K562 (cell line): Measurements from ENCODE around the gene ABHD16A. TPM values are rescaled to one million over a fixed set of nuclear protein-coding genes. Genes with fewer than 3 reads are reported as not detected.

Source experiments
- ARID2 ChIP-seq: fragments of 450-650 bp; IDR thresholded peaks from 2 replicates; pipeline ENCODE4 v1.6.1; 2017; ENCODE audit warnings: antibody characterized with exemption, mild to moderate bottlenecking
- BCL6 ChIP-seq: fragments of 250-450 bp; sonication (Bioruptor Pico); IDR thresholded peaks from 2 replicates; pipeline ENCODE4 v1.4.0; 2020
- CBFA2T2 ChIP-seq: fragments of 450-650 bp; conservative IDR thresholded peaks from 2 replicates; pipeline ENCODE4 v1.6.1; 2017; ENCODE audit warnings: mild to moderate bottlenecking
- GTF2B ChIP-seq: IDR thresholded peaks from 2 replicates; pipeline ENCODE4 v1.6.1; 2011; ENCODE audit not compliant: insufficient read length; ENCODE audit errors: extremely low read depth
- HLTF ChIP-seq: fragments of 450-650 bp; IDR thresholded peaks from 2 replicates; pipeline ENCODE4 v1.6.1; 2016
- IRF1 ChIP-seq: sonication (generic); formaldehyde crosslinking; IDR thresholded peaks from 2 replicates; pipeline ENCODE4 v1.8.0; 2022; ENCODE audit warnings: missing genetic modification reagents, mild to moderate bottlenecking, borderline replicate concordance
- KDM1A ChIP-seq, 2 experiments: fragments of 450-650 bp; IDR thresholded peaks; 2 replicates each; pipeline ENCODE4 v1.6.1; 2016; ENCODE audit warnings: mild to moderate bottlenecking in 2 of 2
- KLF13 ChIP-seq: fragments of 450-650 bp; IDR thresholded peaks from 2 replicates; pipeline ENCODE4 v1.6.1; 2016; ENCODE audit warnings: missing genetic modification characterization, low read depth, mild to moderate bottlenecking, missing compliant biosample characterization, moderate library complexity, borderline replicate concordance
- NR3C1 ChIP-seq: sonication (generic); formaldehyde crosslinking; IDR thresholded peaks from 2 replicates; pipeline ENCODE4 v1.8.1; 2022; ENCODE audit warnings: missing genetic modification reagents
- PHTF2 ChIP-seq: fragments of 250-450 bp; sonication (Bioruptor Pico); IDR thresholded peaks from 2 replicates; pipeline ENCODE4 v1.5.0; 2021; ENCODE audit warnings: mild to moderate bottlenecking
- SLC30A9 ChIP-seq: fragments of 250-450 bp; sonication (Bioruptor Pico); IDR thresholded peaks from 2 replicates; pipeline ENCODE4 v1.8.0; 2022; ENCODE audit warnings: mild to moderate bottlenecking, moderate library complexity
- SMARCA4 ChIP-seq: fragments of 450-650 bp; IDR thresholded peaks from 2 replicates; pipeline ENCODE4 v1.6.1; 2016
- ZFP1 ChIP-seq: fragments of 450-650 bp; formaldehyde crosslinking; IDR thresholded peaks from 2 replicates; pipeline ENCODE4 v1.4.0; 2020; ENCODE audit warnings: mild to moderate bottlenecking, mixed read lengths
- ZKSCAN8 ChIP-seq: fragments of 200-800 bp; sonication (Bioruptor generic); IDR thresholded peaks from 2 replicates; pipeline ENCODE4 v1.6.1; 2016; ENCODE audit warnings: missing genetic modification characterization, missing compliant biosample characterization
- ZNF232 ChIP-seq: sonication (generic); formaldehyde crosslinking; IDR thresholded peaks from 2 replicates; pipeline ENCODE4 v1.8.0; 2022; ENCODE audit warnings: mild to moderate bottlenecking, missing genetic modification reagents
- ZNF274 ChIP-seq: IDR thresholded peaks from 2 replicates; pipeline ENCODE4 v1.6.1; 2011; ENCODE audit warnings: low read depth, mild to moderate bottlenecking, low read length, moderate library complexity, borderline replicate concordance
- ZNF280A ChIP-seq: fragments of 450-650 bp; IDR thresholded peaks from 2 replicates; pipeline ENCODE4 v1.6.1; 2018; ENCODE audit warnings: mild to moderate bottlenecking, low read depth; ENCODE audit not compliant: partially characterized antibody
- ZNF280B ChIP-seq: fragments of 250-450 bp; sonication (Bioruptor Pico); IDR thresholded peaks from 2 replicates; pipeline ENCODE4 v1.5.1; 2021; ENCODE audit warnings: mild to moderate bottlenecking
- ZNF282 ChIP-seq: sonication (generic); formaldehyde crosslinking; IDR thresholded peaks from 2 replicates; pipeline ENCODE4 v1.8.1; 2023; ENCODE audit warnings: missing genetic modification reagents
- ZNF609 ChIP-seq: sonication (generic); formaldehyde crosslinking; IDR thresholded peaks from 2 replicates; pipeline ENCODE4 v1.8.1; 2023; ENCODE audit warnings: missing genetic modification reagents, mild to moderate bottlenecking, borderline replicate concordance
- polyA plus RNA-seq, 8 experiments: library from polyadenylated mRNA; depleted of rRNA in 4 of 8; stranded (reverse) in 5 of 8; unstranded in 3 of 8; fragments of >200 nt; fragmentation: Nextera tagmentation in 2 of 8; fragmentation: Illumina TruSeq in 1 of 8; extraction: Ambion mirVana in 2 of 8; extraction: Trizol in 1 of 8; gene quantifications; 2 replicates each; pipeline versions ENCODE4 v1.2.1 to v1.2.3, GENCODE V29; 2011 to 2014; ENCODE audit warnings: inconsistent platforms in 1 of 8, missing spikeins in 1 of 8
- total RNA-seq, 7 experiments: library from RNA; depleted of rRNA in 6 of 7; stranded (reverse); fragments of >200 nt in 6 of 7; fragmentation: Illumina TruSeq in 2 of 7; extraction: Trizol in 2 of 7; gene quantifications; 2 replicates each; pipeline versions ENCODE4 v1.2.1 to v1.2.3, GENCODE V29; 2011 to 2021; ENCODE audit warnings: low replicate concordance in 1 of 7

The ABHD16A gene
- total and polyA plus RNA-seq, 9 of the 15 experiments (the other 6 are each of a cell fraction or from before 2014, with no cell fraction given) = 25.8 to 120 (median 81.6) TPM

GRCh38 chr6:31710523-31711219 lies 7.5 kb upstream of the ABHD16A start (continued):
- TF ChIP-seq KLF13 (tag) = 0 out of 2 replicates have a peak, but pooled peaks have one; percentile 13
- no peak for TF ChIP-seq HLTF
- TF ChIP-seq KDM1A (IDR thresholded peaks at IDR 0.05) = no peak
- TF ChIP-seq SMARCA4 = no peak
- no peak for TF ChIP-seq ZKSCAN8 (CRISPR knock-in tag)
- no peak for TF ChIP-seq ZNF282 (CRISPR knock-in tag)
- no peak for TF ChIP-seq PHTF2
- no peak for TF ChIP-seq ZNF609 (CRISPR knock-in tag)
- no peak for TF ChIP-seq NR3C1 (CRISPR knock-in tag)
- TF ChIP-seq GTF2B = no peak
- no peak for TF ChIP-seq ZNF280B
- no peak for TF ChIP-seq BCL6
- TF ChIP-seq ZNF280A = peak; percentile 5
- TF ChIP-seq ZNF232 = no peak
- no peak for TF ChIP-seq ARID2
- no peak for TF ChIP-seq SLC30A9 (CRISPR knock-in tag)
- no peak for TF ChIP-seq ZNF274
- TF ChIP-seq CBFA2T2 = no peak; the same call in 1 of the 2 replicates
- no peak for TF ChIP-seq ZFP1 (CRISPR knock-in tag)
- no peak for TF ChIP-seq IRF1
